ENCODE results near the gene PLK2.

Gene PLK2

DNA sequence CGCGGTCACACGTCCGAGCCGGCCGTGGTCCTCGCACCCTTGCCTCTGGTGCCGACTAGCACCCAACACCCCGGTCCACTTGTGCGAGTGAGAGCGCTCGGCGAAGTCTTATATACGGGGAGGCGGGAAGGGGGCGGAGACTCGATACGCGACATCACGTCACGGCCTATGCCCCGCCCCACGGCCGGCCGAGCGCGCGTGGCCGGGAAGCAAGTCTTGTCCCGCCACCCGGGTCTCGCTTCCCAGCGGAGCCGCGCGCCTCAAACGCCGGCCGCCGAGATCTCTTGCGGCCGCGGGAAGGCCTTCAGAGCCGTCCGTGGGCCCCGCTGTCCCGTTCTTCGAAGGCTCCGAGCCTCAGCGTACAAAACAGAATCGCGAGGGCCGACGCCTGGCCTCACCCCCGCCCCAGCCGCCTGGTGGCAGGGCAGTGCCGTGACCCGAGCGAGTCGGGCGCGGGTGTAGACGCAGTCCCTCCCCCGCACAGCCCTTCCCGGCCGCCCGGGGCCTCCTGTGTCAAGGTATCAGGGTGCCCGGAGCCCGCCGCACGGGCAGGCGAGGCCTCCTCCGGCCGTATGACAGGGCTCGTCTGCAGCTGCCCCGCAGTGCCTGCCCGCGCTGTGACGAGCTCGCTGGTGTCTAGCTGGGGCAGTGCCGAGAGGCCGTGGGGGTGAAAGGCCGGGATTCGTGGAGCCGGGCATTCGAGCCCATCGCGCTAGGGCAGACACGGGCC is at the start of gene PLK2:
PLK2 (minus strand) TSS at position 85 of the 730 bp plus-strand sequence. CDS start 127 bp downstream, outside the sequence.
- DNase-seq, result peak; percentile 85 to 88 (median 85)

DNA sequence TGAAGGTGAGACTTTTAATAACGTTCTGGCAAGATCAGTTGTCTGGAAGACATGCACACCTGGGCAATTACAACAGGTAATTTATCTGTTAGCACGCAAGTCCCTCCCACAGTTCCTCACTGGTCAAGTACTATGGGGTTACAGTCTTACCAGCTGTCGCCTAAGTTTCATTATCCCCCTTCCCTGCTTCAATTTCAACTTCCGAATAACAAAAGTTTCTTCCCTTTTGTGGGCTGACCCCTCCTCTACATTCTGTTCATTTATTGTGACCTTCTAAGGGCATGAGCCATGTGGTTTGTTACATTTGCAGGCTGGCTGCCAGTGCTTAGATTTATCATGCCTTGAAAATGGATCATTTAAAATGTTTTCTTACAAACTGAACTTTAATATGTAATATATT is 47.8 kb upstream of the PLK2 start:
- DNase-seq, result no peak

DNA sequence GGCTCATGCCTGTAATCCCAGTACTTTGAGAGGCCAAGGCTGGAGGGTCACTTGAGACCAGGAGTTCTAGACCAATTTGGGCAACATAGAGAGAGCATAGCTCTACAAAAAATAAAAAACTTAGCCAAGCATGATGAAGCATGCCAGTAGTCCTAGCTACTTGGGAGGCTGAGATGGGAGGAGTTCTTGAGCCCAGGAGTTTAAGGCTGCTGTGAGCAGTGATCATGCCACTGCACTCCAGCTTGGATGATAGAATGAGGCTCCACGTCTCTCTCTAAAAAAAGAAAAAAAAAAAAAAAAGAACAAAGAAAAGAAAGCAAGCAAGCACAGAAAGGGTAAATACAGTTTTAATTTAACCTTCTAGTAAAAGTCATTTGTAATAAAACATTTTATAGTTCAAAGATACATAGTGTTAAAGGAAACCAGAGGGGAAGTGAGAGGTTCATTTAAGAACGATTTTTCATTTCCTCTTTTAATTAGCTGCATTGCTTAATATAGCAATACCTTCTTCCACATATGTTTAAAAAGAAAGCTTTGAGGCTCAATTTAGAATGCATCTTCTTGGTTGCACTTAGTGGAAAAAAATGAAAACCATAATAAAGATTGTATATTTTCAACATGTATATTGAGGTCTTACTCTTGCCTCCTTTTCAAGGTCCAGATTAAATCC is 46.2 kb upstream of the PLK2 start:
- DNase-seq, result no peak

DNA sequence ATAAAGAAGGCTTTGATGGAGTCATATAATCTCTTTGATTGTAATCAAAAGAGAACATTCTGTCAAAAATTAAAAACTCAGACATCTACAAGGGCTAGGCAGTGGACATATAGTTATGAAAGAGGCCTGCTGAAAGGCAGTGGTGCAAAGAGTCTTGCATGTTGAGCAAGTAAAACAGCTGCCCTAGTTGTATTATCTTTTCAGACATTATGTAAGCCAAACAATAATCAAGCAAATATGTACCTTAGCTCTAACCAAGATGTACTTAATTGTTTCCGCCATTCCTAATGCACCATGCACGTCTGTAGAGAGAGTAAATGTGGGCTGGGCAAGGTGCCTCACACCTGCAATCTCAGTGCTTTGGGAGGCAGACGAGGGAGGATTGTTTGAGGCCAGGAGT is 45.6 kb upstream of the PLK2 start:
- DNase-seq, result peak in 1 of 3 experiments; percentile 35

DNA sequence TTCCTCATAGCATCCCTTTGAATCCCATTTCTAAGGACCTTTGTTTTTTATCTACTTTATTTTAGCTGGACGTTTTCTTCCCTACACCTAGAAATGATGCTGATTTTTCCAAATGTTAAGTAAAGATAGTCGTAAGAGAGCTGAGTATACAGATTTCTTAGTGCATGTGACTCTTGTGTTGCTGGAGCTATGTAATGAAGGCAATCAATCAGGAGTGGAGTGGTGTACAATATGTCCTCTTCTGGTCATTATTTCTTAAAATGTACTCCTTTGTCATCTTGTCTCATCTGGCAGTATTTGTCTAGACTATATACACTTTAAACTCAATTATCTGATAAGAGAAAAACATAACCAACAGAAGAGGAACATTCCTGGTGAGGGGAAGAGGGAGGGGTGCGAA is 44.9 kb upstream of the PLK2 start:
- peak in 2 of 3 experiments; percentile 56 to 59 for DNase-seq

DNA sequence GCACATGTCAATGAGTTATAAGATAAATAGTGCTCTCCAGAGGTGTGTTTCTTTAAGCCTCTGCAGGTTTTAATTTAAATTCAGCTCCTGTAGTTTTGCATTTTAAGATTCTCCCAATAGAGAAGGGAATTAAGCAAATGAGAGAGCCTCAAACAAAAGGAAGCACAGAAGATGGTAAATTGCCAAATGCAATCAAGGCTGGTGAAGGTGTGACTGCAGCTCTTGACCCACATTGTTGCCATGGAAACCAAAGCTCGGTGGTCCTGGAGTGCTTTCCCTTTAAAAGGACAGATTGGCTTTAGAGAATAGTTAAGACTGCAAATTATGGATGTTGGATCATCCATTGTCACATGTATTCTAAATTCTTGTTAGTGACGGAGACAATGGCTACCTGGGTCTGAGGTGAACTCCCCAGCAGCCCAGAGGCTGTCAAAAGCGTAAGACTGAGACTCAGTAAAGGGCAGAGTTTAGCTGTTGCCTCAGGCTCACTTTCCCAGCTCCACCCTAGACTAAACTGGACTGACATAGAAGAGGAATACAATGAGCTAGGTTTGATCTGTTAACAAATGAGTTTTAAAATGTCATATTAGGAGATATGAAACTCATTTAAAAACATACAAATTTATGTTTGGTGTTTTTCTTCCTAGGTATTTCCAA is 43.6 kb upstream of the PLK2 start:
- DNase-seq, result peak in 1 of 3 experiments; percentile 20

DNA sequence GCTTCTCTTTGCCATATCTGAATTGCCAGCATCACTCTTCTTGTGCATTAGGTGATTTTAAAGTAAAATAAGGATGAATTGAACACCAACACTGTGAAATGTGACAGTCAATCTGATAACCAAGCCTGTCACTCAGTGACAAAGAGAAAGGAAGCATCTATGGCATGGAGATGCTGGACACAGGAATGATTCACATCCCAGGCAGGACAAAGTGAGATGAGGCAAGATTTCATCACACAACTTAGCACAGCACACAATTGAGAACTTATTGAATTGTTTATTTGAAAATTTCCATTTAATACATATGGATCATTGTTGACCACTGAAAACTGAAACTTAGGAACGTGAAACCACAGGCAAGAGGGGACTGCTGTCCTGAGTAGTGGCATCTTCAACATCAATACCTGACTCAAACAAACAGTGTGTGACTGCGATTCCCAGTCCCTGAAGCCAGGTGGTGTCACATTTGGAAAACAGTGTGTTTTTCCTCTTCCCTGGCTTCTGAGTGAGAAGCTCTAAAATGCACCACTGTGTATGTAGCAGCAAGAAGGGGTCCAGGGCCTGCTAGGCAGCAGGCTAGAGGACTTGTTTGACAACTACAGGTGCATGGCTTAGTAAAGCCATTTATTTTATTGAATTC is 42.0 kb upstream of the PLK2 start:
- peak in 1 of 3 experiments; percentile 7 for DNase-seq

DNA sequence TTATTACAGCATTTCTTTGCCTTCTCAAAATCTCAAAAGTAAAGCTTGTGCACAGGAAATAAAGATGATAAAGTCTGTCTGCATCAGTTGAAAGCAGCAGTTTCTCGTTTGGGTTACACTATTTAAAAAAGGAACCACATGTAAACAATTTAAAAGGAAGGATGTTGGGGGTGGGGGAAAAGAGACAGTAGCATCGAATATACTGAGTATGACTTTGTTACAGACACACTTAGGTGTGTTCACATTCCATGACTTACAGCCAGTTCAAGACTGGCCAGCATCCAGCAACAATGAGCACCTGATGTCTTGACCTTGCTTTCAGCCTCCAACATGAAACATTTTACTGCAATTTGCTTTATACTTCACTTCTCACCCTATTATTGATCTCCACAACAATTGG is 40.1 kb upstream of the PLK2 start:
- DNase-seq, result no peak

DNA sequence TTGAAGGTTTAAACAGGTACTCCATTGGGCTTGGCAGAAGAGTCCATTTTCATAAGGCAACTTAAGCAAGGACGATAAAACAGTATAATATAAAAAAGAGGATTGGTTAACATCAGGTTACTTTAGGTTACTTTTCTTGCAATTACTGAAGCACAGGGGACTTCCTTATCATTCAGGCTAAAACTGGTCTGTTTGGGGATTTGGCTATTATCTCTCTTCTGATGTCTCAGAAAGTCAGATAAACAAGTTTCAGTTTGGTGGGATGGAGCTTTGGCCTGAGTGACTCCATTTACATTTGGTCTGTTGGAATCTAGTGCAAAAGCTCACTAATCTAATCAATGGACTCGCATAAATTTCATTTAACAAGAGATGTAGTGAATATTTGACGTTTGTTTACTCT is 39.3 kb upstream of the PLK2 start:
- no peak for DNase-seq

DNA sequence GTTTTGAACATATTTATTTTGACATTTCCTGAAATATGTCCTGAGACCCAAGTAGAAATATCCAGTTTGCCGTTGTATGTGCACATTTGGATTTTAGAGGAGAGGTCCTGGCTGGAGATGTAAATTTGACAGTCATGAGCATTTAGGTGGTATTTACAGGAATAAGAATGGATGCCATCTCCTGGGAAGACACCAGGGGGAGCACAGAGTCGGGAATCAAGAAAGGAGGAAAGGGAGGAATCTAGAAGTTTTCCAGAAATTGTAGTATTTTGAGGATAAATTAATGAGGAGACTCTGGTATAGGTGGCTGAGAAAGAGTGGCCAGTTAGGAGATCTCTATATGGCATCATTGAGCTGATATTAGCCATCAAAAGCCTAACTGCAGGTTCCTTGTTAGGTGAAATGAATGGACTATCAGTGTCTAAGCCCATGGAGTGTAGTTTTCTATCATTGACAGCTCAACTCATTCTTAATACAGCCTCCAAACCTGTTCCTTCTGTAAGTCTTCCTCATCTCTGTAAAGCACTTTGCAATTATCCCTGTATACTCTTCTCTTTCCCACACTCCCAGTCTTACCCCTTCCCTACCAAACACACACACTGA is 38.6 kb upstream of the PLK2 start:
- peak; percentile 10 to 57 (median 29) for DNase-seq

DNA sequence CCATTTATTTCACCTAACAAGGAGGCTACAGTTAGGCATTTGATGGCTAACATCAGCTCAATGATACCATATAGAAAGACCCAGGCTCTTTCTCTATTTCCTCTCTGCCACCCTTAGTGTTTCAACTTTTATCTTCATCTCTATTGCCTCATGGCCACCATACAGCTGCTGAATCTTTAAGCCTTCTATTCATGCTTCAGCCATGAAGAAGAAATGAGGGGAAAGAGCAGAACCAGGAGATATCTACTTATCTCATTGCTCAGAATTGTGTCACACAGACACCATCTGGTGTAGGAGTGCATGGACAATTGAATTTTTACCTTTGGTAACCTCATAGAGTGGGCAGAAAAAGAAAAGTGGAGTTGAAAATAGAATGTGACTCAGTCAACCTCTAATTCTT is 38.0 kb upstream of the PLK2 start:
- DNase-seq, result no peak

DNA sequence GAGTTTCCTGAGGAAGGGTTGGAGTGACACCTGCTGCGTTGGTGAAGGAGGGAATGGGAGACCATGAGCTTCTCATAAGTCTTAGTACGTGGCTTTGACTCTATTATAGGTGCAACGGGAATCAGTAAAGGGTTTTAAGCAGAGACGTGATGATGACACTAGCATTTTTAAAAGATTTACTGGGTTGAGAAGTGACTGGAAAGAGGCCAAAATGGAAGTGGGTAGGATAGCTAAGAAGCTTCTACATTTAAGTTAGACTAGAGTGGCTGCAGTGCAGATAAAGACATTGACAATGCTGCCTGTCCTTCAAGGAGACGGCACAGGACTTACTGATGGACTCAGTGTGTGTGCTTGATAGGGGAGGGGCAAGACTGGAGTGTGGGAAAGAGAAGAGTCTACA is 37.5 kb upstream of the PLK2 start:
- no peak for DNase-seq

DNA sequence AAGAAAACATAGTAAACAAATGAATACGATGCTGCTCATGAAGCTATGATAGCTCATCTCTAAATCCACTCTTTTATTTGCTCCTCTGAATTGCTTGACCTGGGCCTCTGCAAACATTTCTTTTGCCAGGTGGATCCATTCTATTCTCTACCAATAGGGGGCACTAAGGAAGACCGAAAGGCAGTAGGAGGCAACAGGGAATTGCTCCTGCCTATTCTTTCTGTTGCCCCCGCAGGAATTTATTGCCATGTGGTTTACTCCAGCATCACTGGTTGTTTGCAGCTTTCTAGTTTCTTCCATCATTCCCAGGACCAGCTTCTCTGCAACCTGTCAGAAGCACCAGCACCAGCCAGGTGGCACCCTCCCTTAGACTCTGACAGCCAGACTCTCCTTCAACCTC is 36.6 kb upstream of the PLK2 start:
- DNase-seq, result no peak

DNA sequence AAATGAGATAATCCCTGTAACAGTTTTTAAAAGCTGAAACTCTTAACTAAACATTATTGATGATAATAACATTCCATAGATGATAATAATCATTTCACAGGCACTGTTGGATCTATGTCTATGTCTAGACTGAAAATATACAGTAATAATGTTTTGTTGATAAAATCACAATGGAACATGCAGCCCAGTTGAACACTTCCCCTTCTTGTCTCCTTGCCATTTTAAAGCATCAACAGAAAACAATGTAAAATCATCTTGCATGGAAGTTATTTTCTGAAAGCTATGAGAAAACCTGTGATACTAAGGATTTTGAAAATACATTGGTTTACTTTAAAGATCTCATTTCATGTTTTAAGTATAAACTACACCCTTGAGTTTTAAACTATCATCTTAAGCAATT is 33.3 kb upstream of the PLK2 start:
- no peak for DNase-seq

DNA sequence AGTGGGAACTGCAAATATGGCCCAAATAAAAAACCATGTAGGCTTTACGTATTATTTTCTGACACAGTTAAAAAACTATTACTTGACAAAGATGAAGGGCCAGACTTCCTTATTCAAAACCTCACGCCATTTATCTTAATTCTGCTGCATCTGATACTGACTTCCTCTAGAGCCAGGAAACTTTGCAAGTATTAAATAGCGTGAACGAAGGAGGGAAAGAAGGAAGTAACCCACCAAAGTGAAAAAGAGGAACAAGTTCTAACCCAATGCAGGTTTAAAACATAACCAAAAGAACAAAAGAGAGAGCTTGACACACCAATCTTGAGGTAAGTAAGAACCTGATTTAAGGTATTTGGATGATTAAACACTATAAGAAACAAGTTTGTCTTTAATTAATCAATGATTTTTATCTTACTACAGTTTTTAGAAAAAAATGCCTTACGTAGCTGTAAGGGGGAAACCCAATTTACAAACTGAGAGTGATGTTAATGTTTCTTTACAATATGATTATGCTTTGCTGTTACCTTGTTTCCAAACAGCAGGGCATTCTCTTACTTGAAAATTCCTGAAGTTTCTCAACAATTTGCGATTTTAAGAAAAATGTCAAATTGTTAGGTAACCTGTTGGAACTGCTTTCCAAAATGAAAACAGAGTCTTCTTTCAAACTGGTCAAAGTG is 31.5 kb upstream of the PLK2 start, which contains the start of gene GAPT:
GAPT (plus strand) TSS at position 220 of the 677 bp plus-strand sequence. CDS start 3,102 bp downstream, outside the sequence.
- DNase-seq, result no peak

DNA sequence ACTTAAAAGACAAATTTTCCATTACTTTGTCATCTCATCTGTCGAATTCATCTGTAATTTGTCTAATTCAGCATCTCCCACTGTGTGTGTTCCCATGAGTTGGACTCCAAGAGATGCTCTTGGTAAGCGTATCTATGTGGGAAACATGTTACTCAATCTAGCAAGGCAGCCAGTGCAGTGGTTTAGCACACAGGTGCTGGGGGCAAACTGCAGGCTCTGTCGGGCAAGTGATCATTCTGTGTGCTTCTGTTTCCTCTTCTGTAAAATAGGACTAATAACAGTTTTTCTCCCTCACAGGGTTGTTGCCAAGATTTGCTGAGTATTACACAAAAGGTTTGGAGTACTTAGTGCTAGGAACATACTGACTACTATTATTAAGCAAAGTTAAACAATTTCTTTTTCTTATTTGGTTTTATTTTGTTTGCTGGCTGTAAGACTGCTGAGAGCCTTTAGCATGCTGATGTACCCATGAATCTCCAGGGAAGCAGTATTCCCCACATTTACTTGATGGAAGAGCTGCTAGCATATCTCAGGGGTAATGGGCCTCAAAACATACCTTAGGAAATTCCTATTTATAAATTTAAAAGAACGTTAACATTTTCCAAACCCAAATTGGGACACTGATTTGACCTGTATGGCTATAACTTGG is 30.6 kb upstream of the PLK2 start:
- no peak for DNase-seq

DNA sequence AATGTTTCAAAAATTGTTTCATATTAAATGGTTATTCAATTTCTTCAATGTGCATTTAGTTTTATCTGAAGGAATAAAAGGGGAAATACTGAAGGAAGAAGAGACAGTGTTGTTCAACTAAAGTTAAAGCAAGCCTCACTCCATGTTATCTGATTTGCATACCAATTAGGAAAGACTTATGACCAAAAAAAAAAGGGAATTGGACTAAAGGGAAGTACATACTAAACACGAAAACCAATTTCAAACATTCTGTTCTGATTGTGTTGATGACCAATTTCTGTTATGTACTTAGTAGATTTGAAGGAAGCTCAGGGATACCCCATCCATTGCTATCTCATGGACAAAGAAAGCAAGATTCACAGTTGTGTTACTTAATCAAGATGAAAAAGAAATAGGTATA is 26.4 kb upstream of the PLK2 start:
- DNase-seq, result no peak

DNA sequence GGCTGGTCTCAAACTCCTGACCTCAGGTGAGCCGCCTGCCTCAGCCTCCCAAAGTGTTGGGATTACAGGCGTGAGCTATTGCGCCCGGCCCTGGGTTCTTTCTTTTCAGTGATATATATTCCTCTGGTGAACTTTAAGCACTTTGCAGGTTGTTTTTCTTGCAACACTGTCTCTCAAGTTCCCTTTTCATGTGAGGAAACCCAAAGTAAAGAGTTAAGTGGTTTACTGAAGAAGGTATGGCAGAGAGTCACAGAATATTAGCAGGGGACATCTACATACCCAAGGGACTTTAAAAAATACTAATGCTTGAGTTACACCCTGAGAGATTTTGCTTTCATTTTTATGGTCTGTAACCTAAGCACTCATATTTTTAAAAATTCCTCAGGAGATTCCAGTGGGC is 24.6 kb upstream of the PLK2 start:
- DNase-seq, result no peak

DNA sequence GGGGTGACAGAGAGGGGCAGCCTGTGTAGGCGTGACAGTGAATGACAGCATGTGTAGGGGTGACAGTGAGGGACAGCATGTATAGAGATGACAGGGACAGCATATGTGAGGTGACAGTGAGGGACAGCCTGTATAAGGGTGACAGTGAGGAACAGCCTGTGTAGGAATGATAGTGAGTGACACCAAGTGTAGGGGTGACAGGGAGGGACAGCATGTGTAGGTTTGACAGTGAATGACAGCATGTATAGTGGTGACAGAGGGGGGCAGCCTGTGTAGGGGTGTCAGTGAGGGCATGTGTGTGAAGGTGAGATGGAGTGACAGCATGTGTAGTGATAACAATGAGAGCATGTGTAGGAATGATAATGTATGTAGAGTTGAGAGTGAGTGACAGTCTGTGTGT is 22.6 kb upstream of the PLK2 start:
- no peak for DNase-seq

DNA sequence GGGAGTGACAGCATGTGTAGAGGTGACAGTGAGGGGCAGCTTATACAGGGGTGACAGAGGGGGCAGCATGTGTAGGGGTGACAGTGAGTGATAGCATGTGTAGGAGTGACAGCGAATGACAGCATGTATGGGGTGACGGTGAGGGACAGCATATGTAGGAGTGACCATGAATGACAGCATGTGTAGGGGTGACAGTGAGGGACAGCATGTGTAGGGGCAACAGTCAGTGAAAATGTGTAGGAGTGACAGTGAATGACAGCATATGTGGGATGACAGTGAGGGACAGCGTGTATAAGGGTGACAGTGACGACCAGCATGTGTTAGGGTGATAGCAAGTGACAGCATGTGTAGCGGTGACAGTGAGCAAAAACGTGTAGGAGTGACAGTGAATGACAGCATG is 21.9 kb upstream of the PLK2 start:
- no peak for DNase-seq

DNA sequence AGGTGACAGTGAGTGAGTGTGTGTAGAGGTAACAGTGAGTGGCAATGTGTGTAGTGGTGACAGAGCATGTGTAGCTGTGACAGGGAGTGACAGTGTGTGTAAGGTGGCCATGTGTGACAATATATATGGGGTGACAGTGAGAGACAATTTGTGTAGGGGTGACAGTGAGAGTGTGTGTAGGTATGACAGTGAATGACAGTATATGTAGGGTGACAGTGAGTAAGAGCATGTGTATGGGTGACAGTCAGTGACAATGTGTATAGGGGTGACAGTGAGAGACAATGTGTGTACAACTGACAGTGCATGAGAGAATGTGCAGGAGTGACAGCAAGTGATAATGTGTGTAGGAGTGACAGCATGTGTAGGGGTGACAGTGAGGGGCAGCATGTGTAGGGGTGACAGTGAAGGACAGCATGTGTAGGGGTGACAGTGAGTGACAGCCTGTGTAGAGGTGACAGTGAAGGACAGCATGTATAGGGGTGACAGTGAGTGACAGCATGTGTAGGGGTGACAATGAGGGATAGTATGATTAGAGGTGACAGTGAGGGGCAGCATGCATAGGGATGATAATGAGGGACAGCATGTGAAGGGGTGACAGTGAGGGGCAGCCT is 21.3 kb upstream of the PLK2 start:
- DNase-seq, result no peak
